ENCODE measurements around the gene IL1RL2. TPM values are rescaled to one million over a fixed set of nuclear protein-coding genes. Genes with fewer than 3 reads are reported as not detected.

IL1RL2 gene
- polyA plus RNA-seq, 10 donors, result 0.09 to 0.90 (median 0.19) TPM

DNA sequence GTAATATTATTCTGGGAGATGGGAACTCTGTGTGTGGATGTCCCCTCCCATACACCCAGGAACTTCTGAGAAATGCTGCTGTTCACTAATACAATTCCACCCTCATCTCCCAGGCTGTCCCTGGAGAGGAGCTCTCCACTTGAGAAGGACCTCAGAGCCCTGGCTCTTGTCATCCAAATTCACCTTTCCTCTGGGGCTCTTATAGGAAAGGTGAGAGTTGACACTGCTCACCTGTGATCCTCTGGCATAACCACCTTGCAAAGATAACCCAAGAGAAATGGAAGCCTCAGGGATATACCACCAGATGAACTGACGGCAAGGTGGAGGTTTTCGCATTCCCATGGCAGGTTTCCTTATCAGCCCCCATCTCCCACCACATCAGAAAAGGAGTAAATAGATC, 52.0 kb downstream of the IL1RL2 start:
- DNase-seq, result no peak

DNA sequence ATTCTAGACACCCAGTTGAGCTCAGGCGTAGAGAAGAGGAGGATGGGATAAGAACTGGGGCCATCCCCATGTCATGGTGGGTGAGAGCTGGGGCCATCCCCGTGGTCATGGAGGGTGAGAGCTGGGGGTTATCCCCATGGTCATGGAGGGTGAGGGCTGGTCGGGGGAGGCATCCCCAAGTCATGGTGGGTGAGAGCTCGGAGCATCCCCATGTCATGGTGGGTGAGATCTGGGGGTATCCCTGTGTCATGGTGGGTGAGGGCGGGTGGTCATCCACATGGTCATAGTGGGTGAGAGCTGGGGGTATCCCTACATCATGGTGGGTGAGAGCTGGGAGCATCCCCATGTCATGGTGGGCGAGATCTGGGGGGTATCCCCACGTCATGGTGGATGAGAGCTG, 52.5 kb downstream of the IL1RL2 start:
- no peak for DNase-seq

DNA sequence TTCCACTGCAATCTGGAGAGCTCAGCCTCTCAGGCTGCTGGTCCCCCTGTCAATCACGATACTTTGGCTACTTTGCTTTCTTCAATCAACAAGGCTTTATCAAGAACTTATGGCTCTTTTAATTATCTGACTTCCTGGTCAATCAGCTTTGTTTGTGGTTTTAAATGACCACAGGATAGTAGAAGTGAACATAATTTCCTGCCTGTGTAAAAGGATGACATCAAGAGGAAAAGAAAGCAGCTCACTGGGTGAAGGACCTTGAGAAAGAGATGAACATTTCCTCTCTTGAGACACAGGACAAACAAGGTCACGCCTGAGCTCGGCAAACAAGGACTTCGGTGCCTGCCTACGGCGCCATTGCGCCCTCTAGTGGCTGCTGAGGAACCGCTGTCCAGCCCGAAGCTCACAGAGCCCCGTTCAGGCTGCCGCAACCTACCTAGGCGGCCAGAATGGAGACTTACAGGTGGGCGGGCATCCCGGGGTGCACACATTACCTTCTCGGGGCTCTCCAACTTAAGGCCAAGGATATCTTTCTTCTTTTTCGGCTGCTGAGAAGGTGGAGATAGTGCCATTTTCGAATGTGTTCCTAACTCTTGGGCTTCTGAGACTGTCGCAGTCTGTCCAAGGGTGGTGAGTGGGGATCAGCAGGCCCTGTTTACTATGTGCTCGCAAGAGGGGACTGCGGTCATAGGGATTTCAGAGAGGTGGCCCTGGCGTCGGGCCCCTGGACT, 54.0 kb downstream of the IL1RL2 start:
- DNase-seq, result peak; percentile 84 to 92 (median 92)

DNA sequence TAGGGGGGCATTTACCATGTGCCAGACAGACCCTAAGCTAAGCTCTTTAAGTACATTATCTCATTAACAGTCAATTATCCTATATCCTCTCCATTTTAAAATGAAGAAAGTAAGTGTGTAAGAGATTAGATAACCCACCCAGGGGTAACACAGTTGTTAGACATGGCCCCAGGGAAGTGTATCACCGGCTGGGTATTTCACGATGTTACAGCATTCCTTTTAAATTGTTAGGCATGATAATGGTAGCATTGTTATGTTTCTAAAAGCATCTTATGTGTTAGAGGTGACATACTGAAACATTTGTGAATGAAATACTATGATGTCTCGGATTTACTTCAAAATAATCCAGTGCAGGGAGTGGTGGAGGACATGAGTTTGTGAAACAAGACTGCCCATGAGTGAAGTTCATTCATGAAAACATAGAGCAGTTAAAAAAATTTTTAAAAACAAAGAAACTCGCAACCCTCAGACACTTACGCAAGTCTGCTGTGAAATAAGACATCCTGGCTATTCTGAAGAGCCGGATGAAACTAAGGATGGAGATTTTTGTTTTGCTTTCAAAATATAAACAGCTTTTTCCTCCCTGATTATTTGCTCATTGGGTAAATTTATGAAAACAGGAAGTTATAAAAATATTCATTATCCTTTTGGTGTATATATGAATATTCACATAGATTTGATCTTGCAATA, 54.9 kb downstream of the IL1RL2 start:
- DNase-seq, result no peak

DNA sequence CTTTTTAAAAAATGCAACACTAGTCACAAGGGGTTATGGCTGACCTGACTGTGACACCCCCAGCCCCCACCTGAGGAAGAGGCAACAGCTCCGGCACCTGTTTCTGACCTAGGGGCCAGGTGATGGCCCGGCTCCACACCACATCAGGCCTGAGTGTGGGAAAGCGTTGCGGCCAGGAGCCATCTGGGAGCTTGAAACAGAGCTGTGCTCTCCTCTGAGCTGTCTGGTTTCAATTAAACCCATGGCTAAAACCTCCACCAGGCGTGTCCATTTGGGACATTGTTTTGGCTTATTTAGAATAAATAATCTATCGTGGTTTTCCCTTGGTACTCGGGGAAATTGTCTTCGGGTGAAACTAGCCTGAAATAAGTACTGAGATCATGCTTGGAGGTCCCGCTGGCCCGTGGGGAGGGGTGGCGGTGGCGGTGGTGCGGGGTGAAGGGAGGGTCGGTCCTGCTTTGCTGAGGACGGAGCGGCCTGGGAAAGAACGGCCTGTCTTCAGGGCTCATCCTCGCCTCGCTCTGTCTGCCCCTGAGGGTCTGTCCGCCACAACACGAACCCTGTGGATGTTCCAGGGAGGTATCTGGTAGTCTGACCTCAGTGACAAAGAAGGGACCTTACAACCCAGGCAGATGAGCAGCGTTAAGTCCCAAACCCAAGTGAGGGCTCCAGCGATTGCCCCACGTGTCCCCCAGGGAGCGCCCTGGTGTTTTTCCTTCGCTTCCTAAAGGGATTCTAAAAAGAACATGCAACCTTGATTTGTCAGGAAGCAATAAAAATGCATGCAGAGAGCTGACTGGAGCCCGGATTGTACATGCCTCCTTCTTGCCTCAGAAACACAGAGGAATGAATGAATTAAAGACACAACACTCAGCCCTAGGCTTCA, 58.7 kb downstream of the IL1RL2 start:
- DNase-seq, result peak in 1 of 3 donors; percentile 67

DNA sequence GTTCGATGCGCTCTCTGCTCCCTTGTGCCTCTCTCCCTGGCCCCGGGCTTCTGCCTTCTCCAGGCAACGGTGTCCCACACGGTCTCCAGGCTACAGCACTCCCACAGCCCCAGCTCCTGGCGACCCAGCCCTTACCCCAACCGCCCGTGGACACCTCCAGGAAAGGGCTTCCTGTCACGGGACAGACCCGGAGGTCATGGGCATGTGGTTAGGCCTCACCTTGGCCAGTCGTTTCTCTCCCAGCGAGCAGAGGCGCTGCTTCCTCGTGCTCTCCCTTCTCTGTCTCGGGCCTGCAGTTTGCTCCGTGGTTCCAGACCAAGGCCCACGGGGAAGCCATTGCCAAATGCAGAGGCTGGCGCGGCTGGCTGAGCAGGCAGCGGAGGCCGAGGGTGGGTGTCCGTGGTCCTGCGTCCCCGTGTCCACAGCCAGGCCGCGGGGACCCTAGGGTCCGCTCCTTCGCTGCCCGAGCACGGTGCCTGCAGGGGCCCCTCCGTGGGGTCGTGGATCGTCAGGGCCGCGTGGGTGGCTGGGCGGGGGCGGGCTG, 63.5 kb downstream of the IL1RL2 start:
- DNase-seq, result no peak

DNA sequence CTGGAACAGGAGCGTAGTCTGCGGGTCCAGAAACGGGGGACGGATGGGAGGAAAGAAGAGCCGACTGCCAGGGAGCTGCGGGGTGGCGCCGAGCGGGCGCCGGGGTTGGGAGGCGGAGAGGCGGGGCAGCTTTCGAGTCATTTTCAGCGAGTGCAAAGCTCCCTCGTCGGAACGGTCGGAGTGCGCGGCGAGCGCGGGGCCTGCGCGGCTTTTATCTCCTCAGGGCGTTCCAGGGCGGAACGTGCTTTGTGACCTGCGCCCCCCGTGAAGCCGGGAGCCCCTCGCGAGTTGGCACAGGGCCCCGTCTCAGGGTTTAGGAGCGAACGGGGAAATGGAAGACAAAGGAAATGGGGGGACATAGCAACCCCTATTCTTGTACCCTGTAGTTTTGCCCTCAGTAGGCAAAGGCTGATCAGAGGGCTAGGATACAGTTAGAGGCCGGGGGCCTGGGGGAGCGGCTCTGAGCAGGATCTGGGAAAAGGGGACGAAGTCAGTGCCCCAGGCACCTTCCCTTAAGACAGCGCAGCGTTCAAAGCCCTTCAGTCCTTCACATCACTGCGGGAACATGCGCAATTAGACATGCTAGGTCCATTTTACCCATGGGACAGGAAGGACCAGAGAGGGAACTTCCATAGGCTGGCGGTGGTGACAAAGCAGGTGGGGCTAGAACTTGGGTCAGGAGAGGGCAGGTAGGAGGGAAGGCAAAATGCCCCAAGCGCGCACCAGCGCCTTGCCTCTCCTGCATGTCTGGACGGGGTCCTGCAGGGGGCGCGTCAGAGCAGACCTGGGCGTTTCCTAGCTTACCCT, 64.4 kb downstream of the IL1RL2 start:
- peak in 2 of 3 donors; percentile 40 to 67 for DNase-seq

DNA sequence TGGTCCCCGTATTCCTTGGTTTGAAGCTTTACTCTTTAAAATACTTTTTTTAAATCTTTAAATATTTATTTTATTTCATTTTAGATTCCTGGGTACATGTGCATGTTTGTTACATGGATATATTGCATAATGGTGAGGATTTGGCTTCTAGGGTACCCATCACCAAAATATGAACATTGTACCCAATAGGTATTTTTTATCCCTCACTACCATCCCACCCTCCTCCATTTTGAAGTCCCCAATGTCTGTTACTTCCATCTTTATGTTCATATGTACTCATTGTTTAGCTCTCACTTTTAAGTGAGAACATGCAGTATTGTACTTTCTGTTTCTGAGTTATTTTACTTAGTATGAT, 65.0 kb downstream of the IL1RL2 start:
- no peak for DNase-seq

DNA sequence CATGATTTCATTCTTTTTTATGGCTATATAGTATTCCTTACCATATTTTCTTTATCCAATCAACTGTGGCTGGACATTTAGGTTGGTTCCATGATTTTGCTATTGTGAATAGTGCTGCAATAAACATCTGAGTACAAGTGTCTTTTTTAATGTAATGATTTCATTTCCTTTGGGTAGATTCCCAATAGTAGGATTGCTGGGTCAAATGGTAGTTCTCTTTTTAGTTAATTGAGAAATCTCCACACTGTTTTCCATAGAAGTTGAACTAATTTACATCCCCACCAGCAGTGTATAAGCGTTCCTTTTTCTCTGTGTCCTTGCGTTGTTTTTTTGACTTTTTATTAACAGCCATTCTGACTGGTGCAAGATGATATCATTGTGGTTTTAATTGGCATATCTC, 65.4 kb downstream of the IL1RL2 start:
- DNase-seq, result no peak

DNA sequence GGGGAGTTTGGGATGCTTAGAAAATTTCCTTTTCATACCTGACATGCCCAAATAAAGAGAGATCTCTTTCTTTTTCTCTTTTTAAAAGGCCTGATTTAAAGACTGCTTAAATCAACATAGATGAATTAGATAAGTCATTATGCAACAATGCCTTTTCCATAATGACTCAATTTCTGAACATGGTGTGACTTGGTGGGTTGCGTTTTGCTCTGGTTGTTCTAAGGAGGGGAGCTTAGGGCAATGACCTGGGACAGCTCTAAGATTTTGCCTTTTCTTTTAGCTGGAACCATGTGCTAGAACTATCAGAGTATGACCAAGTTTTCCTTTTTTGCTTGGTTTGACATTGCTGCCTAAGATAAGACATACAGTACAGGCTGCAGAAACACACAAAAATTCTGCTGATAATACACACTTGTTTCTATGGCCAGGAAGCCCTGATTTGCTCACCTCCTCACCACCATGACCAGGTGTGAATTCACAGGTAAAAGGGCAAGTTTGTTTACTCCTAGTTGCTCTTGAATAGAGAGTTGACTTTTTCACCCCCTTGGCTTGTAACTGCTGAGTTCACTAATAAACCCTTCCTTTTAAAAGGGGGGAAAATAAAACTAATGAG, 66.4 kb downstream of the IL1RL2 start:
- DNase-seq, result no peak

DNA sequence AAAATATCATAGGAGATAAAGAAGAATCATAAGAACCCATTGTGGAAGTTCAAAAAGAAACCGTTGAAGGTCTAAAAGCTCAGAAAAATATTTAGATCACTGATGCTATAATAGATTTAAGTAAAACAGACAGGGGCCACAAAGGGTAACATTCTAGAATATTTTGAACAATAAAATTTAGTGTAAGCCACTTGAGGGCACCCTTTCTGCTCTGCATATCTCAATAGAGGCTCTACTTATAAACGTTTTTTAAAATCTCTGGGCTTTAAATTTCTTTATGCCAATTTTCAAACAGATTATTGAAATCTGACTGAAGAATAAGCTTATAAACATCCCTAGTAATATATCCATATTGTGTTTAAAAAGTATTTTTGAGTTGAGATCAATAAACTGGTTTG, 66.9 kb downstream of the IL1RL2 start:
- DNase-seq, result no peak

DNA sequence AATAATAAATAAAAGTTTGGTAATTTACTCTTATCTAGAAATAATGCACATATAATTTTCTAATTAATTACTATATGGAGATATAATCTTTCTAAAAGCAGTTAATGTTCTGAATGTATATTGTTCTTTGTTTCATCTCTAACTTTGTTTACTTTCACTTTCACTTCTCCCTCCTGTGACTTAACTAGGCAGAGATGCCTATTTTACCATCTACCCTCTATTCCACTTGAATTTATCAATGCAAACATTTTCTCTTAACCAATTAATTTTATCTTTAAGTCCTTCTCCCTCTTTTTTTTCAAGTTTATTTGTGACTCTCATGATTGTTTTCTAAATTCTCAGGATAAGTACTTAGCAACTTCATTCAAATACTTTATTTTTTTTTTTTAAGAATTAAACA, 69.5 kb downstream of the IL1RL2 start:
- no peak for DNase-seq

DNA sequence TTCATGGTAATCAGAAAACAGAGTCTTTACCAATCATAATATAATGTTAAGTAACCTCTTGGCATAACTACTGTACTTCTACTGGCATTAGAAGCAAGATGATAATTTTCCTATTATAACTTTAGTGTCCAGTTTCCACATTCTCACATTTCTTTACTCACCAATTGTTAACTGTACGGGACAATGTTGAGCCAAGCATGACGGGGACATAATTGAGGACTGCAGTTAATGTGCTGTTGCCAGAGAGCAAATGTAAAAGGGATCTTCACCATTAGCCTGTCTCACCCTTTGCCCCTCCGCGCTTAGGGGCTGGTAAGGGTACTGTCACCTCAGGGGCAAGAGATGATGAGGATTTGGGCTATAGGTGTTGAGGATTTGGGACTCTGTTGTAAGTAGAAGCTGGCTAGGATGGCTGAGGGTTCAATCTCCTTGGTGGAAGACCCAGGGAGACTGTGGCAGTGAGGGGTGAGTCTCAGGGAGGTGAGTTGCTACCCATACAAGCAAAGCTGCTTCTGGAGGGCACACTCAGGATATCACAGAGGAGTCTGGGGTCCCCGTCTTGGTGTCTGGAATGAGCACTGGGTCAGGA, 70.1 kb downstream of the IL1RL2 start:
- no peak for DNase-seq

DNA sequence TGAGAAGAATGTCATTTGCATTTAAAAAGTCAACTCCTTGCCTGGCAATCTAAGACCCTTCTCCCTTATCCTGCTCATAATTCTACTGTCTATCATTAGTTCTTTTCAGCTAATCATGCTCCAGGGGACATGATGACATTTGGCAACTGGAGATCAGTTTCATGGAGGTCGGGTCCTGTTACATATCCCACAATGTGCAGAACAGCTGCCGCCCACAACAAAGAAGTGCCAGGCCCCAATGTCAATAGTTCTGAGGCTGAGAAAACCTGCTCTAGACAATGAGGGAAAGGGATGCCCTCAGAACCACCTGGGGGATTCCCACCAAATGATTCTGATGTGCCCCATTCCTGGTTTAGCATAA, 71.2 kb downstream of the IL1RL2 start:
- no peak for DNase-seq

DNA sequence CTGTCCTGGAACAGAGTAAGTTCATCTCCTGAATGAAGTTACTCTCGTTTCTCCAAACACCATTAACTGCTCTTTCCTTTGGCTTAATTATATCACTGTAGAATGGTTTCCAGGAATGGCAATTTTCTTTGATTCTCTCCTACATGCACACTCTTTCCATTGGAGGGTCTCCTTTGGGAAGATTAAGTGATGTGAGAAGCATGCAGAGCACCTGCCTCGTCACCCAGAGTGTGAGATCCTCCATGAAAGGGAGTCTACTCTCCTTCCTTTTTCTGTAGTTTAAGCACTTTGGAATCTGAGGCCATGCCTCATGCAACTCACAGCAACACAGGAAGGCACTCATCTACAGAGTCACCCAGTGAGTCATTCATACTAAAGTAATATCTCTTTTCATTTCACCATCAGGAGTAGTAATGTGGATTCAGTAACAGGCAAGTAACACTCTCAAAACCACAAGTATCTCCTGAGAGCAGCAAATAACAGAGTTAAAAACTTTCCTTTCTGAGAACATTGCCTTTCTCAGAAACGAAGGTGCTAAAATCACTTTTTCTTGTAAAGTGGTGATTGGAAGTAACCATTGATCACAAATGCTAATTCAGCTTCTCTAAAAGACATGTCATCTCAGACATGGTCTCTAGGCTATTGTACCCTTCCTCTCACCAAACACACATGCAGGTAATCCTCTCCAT, 71.7 kb downstream of the IL1RL2 start:
- DNase-seq, result peak in 1 of 3 donors; percentile 89

DNA sequence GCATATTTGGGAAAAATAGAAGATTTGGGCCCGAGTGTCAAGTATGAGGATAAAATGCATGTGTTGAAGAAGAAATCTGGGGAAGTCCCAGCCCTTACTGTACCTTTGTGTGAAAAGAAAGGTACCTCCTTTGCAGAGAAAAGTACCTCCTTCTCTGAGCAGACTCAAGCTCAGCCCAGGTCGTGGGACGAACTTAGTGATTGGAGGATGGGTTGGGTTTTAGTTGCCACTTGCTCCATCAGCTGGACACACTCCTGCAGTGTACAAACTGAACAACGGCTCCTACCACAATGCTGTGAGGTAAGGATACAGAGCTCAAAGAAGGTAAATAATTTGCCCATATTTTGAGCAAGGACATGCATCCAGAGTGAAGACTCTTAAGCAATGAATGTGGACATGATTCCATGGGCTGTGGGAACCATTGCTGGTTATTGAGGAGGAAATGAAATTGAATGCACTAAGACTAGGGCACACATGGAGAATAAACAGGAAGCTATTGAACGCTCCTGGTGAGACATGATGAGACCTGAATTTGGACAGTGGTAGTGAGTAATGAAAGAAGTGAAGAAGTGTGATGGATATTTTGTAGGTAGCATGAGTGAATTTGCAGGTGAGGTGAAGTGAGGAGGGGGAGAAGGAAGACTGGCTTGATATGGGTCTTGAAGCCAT, 74.8 kb downstream of the IL1RL2 start:
- DNase-seq, result no peak

DNA sequence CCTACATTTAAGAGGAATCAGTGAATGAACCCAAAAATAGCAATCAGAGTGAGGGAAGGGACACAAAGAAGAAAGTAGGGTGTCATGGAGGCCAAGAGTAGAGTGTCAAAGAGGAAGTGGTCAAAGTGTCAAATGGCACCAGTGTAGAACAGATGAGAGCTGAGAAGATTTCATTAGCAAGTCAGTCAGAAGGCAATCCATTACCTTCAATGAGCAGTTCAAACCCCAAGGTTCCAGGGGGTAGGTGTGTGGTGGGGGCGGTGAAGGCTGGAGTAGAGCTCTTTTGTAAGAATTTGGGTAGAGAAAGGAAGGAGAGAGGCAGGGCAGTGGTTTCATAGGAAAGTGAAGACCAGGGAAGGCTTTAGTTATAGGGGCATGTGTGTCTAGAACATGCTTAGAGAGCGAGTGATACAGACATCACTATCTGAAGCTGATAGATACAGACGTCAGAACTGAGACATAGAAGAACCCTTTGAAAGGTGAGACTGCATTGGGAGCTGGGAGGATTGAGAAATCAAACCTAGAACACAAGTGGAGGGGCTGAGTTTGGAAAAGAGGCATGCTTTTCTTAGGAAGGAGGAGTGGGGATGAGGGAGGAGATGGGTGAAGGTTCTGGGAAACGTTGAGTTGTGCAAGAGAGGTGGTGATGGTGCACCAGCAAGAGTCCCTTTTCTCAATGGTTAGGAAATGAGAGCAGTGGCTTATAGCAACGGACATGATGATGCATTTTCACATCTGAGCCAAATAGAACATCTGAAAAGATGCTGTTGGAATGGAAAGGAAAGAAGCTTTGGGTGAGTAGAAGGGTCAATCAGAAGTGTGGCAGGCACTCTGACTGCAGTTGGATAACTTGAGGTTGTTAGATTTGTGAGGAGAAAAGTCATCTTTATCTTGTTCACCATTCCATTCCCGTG, 75.7 kb downstream of the IL1RL2 start:
- no peak for DNase-seq

DNA sequence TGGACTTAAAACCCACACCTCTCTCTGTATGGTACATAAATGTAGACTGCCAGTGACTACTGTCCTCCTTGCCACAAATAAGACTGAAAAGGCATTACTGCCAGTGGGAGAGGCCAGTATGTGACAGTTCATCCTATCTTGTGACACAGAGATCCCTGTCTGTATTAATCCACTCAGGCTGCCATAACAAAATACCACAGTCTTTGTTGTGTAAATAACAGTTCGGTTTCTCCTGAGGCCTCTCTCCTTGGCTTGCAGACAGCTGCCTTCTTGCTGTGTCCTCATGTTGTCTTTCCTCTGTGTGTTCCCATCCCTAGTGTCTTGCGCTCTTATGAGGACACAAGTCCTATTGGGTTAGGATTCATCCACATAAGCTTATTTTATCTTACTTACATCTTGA, 78.1 kb downstream of the IL1RL2 start:
- no peak for DNase-seq

Measured in muscle of back (tissue), 11 donors.